A549 (cell line): ENCODE measurements around the gene BPIFB2.

Source experiments
- CBX8 ChIP-seq: fragments of 200-600 bp; sonication (generic); IDR thresholded peaks from 2 replicates; pipeline ENCODE4 v1.6.1; 2016
- CHD2 ChIP-seq: fragments of 150-350 bp; IDR thresholded peaks from 2 replicates; pipeline ENCODE4 v1.6.1; 2014; ENCODE audit warnings: low read length; ENCODE audit not compliant: partially characterized antibody
- MAFK ChIP-seq: fragments of 450-650 bp; IDR thresholded peaks from 2 replicates; pipeline ENCODE4 v1.6.1; 2014; ENCODE audit not compliant: partially characterized antibody
- MAZ ChIP-seq: fragments of 150-350 bp; IDR thresholded peaks from 2 replicates; pipeline ENCODE4 v1.6.1; 2014; ENCODE audit warnings: antibody characterized with exemption, low read depth, low read length, borderline replicate concordance
- MYC ChIP-seq: IDR thresholded peaks from 2 replicates; pipeline ENCODE4 v1.6.1; 2012; ENCODE audit warnings: mild to moderate bottlenecking, inconsistent platforms, low read length, improper control_type of control experiment, borderline replicate concordance
- POLR2A ChIP-seq: IDR thresholded peaks from 2 replicates; pipeline ENCODE4 v1.6.1; 2012; ENCODE audit warnings: mild to moderate bottlenecking, low read length
- TF ChIP-seq, protein P1 (sequence below): fragments of >200 bp; sonication (Bioruptor Twin); formaldehyde crosslinking; IDR thresholded peaks from 3 replicates; pipeline ENCODE4 v1.5.1; 2016
- TF ChIP-seq, protein P2 (sequence below): fragments of 200-600 bp; sonication (generic); IDR thresholded peaks from 2 replicates; pipeline ENCODE4 v1.6.1; 2016; ENCODE audit warnings: antibody characterized with exemption, mild to moderate bottlenecking, moderate library complexity

DNA sequence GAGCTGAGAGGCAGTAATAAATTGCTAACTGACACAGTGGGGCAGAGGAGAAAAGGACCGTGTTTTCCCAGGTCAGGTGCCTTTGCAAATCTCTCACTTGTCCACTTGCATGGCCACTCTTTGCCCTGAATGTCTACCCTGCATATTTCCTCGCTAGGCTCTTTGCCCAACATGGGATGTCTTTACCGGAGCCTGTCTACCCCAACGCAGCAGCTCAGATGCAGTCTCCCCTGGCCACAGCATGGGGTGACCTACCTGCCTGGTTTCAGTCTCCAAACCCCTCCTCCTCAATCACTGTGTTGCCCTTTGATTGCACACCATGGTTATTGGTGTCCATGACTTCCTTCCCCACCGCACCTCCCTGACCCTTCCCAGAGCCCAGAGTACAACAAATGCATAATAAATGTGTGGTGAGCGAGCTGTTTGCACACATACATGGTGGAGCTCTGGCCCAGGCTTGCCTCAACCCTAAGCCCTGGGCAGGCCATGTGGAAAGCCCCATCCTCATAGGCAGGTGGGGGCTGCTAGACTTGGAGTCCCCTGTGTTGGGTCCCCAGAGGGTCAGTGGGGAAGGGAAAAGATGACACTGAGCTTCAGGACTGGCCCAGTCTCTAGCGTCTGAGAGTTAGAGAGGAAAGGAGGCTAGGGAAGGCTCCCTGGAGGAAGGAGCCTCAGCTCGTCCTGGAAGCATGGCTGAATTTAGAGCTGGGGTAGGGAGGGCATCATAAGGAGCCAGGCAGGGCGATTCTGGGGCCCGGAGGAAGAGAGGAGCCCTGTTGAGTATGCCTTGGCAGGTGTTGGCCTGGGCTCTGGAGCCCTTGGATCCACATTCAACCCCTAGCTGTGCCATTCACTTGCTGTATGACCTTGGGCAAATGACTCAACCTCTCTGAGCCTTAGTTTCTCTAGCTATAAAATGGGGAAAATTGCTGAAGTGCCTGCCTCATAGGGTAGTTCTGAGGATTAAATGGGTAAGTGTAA, 19.6 kb downstream of the BPIFB2 start:
- TF ChIP-seq, protein P1, sequence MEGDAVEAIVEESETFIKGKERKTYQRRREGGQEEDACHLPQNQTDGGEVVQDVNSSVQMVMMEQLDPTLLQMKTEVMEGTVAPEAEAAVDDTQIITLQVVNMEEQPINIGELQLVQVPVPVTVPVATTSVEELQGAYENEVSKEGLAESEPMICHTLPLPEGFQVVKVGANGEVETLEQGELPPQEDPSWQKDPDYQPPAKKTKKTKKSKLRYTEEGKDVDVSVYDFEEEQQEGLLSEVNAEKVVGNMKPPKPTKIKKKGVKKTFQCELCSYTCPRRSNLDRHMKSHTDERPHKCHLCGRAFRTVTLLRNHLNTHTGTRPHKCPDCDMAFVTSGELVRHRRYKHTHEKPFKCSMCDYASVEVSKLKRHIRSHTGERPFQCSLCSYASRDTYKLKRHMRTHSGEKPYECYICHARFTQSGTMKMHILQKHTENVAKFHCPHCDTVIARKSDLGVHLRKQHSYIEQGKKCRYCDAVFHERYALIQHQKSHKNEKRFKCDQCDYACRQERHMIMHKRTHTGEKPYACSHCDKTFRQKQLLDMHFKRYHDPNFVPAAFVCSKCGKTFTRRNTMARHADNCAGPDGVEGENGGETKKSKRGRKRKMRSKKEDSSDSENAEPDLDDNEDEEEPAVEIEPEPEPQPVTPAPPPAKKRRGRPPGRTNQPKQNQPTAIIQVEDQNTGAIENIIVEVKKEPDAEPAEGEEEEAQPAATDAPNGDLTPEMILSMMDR = no peak
- TF ChIP-seq CHD2 = no peak
- TF ChIP-seq MAFK = no peak
- no peak for TF ChIP-seq MAZ
- TF ChIP-seq POLR2A = no peak
- no peak for TF ChIP-seq CBX8
- TF ChIP-seq MYC = no peak
- TF ChIP-seq, protein P2, sequence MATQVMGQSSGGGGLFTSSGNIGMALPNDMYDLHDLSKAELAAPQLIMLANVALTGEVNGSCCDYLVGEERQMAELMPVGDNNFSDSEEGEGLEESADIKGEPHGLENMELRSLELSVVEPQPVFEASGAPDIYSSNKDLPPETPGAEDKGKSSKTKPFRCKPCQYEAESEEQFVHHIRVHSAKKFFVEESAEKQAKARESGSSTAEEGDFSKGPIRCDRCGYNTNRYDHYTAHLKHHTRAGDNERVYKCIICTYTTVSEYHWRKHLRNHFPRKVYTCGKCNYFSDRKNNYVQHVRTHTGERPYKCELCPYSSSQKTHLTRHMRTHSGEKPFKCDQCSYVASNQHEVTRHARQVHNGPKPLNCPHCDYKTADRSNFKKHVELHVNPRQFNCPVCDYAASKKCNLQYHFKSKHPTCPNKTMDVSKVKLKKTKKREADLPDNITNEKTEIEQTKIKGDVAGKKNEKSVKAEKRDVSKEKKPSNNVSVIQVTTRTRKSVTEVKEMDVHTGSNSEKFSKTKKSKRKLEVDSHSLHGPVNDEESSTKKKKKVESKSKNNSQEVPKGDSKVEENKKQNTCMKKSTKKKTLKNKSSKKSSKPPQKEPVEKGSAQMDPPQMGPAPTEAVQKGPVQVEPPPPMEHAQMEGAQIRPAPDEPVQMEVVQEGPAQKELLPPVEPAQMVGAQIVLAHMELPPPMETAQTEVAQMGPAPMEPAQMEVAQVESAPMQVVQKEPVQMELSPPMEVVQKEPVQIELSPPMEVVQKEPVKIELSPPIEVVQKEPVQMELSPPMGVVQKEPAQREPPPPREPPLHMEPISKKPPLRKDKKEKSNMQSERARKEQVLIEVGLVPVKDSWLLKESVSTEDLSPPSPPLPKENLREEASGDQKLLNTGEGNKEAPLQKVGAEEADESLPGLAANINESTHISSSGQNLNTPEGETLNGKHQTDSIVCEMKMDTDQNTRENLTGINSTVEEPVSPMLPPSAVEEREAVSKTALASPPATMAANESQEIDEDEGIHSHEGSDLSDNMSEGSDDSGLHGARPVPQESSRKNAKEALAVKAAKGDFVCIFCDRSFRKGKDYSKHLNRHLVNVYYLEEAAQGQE = no peak
